ENCODE data around the gene DNAJB13. TPM values are rescaled to one million over a fixed set of nuclear protein-coding genes. Genes with fewer than 3 reads are reported as not detected.
A peak's percentile ranks its signal among the peaks of the same experiment; 100 is the strongest.

Gene DNAJB13
- total RNA-seq, 1 experiment from 2014 or later: not detected

- Histone ChIP-seq H2AK5ac (ENCODE audit: insufficient read length, low read length) (no peak within 1 kb of the TSS), H3K27me3 (ENCODE audit: insufficient read depth, low read length) (no peaks in the 10 kb centered on the region), H3K9me3 (ENCODE audit: control insufficient read depth, low read depth, low read length) (no peaks in the 10 kb centered on the region), H3K18ac (ENCODE audit: insufficient read length, low read depth, low read length) (peak within 1 kb of the TSS; percentile 80), H2BK15ac (ENCODE audit: low read depth, low read length) (no peak within 1 kb of the TSS), H3K79me1 (ENCODE audit: insufficient read depth, low read depth, low read length, poor library complexity, severe bottlenecking) (no peaks in the 10 kb centered on the region), H3K79me2 (ENCODE audit: insufficient read depth, low read length) (0 out of 2 replicates have a peak, but pooled peaks cover 2% of the 10 kb centered on the region), H4K91ac (ENCODE audit: insufficient read length, low read depth, low read length) (no peak within 1 kb of the TSS), H4K5ac (ENCODE audit: insufficient read length, low read depth, low read length) (no peak within 1 kb of the TSS), H3K4ac (ENCODE audit: low read depth, low read length) (no peak within 1 kb of the TSS; the same call in 1 of the 2 replicates), H3K4me2 (ENCODE audit: insufficient read depth, insufficient read length, low read length) (peak within 1 kb of the TSS; percentile 62), H2BK20ac (ENCODE audit: low read depth, low read length, poor library complexity, severe bottlenecking) (no peak within 1 kb of the TSS), H3K56ac (ENCODE audit: insufficient read length, low read depth, low read length) (no peak within 1 kb of the TSS), H3T11ph (ENCODE audit: low read length) (no peak within 1 kb of the TSS), H2BK12ac (ENCODE audit: insufficient read length, low read depth, low read length) (no peak within 1 kb of the TSS), H3K9ac (ENCODE audit: extremely low read depth, insufficient read length, low read length) (peak within 1 kb of the TSS; percentile 88), H4K20me1 (ENCODE audit: control insufficient read depth, insufficient read depth, insufficient read length) (no peaks in the 10 kb centered on the region), H3K27ac (ENCODE audit: insufficient read length, low read depth, low read length) (no peak within 1 kb of the TSS), H2AFZ (ENCODE audit: low read length) (peak within 1 kb of the TSS; percentile 7), H2BK120ac (ENCODE audit: low read depth, low read length, poor library complexity, severe bottlenecking) (no peak within 1 kb of the TSS), H3K14ac (ENCODE audit: insufficient read depth, low read length) (peak within 1 kb of the TSS; percentile 87), H3K23ac (ENCODE audit: insufficient read length, low read depth, low read length) (no peak within 1 kb of the TSS), H3K4me1 (ENCODE audit: insufficient read depth, low read length) (no peaks in the 10 kb centered on the region; the same call in 1 of the 2 replicates), H4K8ac (replicated peaks; ENCODE audit: insufficient read length, low read depth, low read length) (no peak within 1 kb of the TSS), H2BK5ac (ENCODE audit: insufficient read length, low read length) (no peak within 1 kb of the TSS), H3K23me2 (ENCODE audit: insufficient read length, low read depth, low read length, poor library complexity, severe bottlenecking) (peaks cover 11% of the 10 kb centered on the region)
- peak within 1 kb of the TSS; percentile 98 to 100 (median 99) for H3K27ac Mint-ChIP-seq
- H3K4me3 Mint-ChIP-seq: peak within 1 kb of the TSS; percentile 85 to 97
- peaks cover 28 to 39% (median 39%) of the 10 kb centered on the region in 3 experiments; a peak in 6 of 7 replicates for H3K36me3 Mint-ChIP-seq (ENCODE audit: insufficient read depth in 1 of 3, low read depth in 3 of 3)
- peaks cover 31 to 41% of the 10 kb centered on the region in 2 experiments for H3K4me1 Mint-ChIP-seq
- no CpG with 5 or more reads among the region's 43 CpGs for WGBS (ENCODE audit: extremely low coverage, insufficient read length, low lambda C conversion rate)
- peaks cover 22% of the 10 kb centered on the region for H3K27me3 Mint-ChIP-seq (ENCODE audit: low read depth)
- TF ChIP-seq CTCF (conservative IDR thresholded peaks at IDR 0.05): no peak
- peak; percentile 83 for DNase-seq
- no peaks in the 10 kb centered on the region; a peak in 1 of 5 replicates for H3K9me3 Mint-ChIP-seq
Observed at GRCh38 chr11:73982595-73982989, 31.8 kb downstream of the DNAJB13 start, which contains the start of gene UCP2. Gene UCP2 (minus strand): TSS chr11:73982843. CDS start chr11:73978378, 4,465 bp downstream.

Measured in H9 (cell line).